ENCODE data around the gene TMEM94. TPM values are rescaled to one million over a fixed set of nuclear protein-coding genes. Genes with fewer than 3 reads are reported as not detected.

Gene TMEM94
- total RNA-seq, 1 donor from 2014 or later, result 197 TPM

DNA sequence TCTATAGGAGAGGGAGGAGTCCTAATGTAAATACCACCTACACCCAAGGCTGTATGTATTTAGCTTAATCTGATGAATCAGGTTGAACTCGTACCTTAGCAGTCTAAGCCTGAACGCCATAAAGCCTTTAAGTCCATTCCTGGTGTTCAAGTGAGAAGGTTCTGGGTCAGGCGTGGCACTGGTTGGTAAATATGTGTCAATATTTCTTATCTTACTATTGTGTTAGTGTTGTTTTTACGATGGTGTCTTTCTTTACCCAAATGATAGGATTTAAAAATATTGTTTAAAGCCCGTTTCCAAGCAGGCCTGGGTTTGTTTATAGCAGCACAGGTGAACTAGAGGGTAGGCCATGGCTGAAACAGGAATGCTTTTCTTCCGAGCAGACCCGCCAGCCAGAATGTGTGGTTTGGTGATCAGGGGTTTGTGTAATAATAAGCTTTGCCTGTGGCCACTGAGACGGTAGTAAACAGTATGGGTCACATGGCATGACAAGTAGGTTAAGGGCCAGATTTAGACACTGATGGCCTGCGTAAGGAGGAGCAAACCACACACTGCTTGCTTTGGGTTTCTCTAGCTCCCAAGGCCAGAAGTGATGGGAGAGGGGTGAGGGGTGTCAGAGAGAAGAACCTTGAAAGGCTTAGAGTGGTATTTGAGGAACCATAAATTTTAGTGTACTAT, 3.3 kb downstream of the TMEM94 start:
- Mint-ChIP-seq H3K36me3 (ENCODE audit: insufficient read depth) (peaks cover 4% of the 10 kb centered on the region), H3K9me3 (ENCODE audit: low read depth) (no peaks in the 10 kb centered on the region), H3K27me3 (no peaks in the 10 kb centered on the region), H3K4me1 (ENCODE audit: low read depth) (peaks cover 38% of the 10 kb centered on the region), H3K27ac (peak overlapping the region; percentile 89), H3K4me3 (ENCODE audit: low read depth) (peak overlapping the region; percentile 41)
- no peak for DNase-seq (ENCODE audit: low spot score, unreplicated experiment)
- TF ChIP-seq, protein P1, sequence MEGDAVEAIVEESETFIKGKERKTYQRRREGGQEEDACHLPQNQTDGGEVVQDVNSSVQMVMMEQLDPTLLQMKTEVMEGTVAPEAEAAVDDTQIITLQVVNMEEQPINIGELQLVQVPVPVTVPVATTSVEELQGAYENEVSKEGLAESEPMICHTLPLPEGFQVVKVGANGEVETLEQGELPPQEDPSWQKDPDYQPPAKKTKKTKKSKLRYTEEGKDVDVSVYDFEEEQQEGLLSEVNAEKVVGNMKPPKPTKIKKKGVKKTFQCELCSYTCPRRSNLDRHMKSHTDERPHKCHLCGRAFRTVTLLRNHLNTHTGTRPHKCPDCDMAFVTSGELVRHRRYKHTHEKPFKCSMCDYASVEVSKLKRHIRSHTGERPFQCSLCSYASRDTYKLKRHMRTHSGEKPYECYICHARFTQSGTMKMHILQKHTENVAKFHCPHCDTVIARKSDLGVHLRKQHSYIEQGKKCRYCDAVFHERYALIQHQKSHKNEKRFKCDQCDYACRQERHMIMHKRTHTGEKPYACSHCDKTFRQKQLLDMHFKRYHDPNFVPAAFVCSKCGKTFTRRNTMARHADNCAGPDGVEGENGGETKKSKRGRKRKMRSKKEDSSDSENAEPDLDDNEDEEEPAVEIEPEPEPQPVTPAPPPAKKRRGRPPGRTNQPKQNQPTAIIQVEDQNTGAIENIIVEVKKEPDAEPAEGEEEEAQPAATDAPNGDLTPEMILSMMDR (IDR thresholded peaks at IDR 0.05; ENCODE audit: unreplicated experiment), result no peak

DNA sequence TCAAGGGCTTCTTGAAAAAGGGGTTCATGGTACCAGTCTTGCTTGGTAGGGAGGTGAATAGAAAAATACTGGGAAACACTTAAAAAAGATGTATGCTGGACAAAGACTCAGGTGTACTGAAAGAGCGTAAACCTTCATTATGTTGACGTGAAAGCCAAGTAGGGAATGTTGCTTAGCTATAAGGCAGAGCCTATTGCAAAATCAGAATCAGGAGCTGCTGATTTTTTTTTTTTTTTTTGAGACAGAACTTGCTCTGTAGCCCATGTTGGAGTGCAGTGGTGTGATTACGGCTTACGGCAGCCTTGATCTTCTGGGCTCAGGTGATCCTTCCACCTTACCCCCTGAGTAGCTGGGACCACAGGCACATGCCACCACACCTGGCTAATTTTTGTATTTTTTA, 3.9 kb downstream of the TMEM94 start:
- Mint-ChIP-seq H3K4me3 (ENCODE audit: low read depth) (peak overlapping the region; percentile 41), H3K9me3 (ENCODE audit: low read depth) (no peaks in the 10 kb centered on the region), H3K27ac (peak overlapping the region; percentile 89), H3K4me1 (ENCODE audit: low read depth) (peaks cover 36% of the 10 kb centered on the region), H3K36me3 (ENCODE audit: insufficient read depth) (peaks cover 6% of the 10 kb centered on the region), H3K27me3 (no peaks in the 10 kb centered on the region)
- no peak for DNase-seq (ENCODE audit: low spot score, unreplicated experiment)
- TF ChIP-seq, protein P1 (IDR thresholded peaks at IDR 0.05; ENCODE audit: unreplicated experiment), result no peak

DNA sequence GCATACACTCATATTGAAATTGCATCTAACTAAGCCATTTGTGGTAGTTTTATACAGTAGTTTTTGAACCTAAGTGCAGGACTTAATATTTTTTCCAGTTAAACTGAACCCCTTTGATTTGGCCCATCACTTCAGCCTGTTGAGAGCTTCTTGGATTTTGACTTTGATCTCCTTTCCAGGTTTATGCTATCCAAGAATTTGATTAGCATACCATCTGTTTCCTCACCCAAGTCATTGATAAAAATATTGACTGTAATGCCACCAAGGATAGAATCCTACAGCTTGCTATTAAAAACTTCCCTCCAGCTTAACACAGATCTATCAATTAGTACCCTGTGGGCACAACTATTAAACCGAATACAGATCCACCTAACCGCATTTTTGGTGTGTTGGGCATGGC, 7.2 kb downstream of the TMEM94 start:
- Mint-ChIP-seq H3K36me3 (ENCODE audit: insufficient read depth) (peaks cover 11% of the 10 kb centered on the region), H3K27me3 (no peaks in the 10 kb centered on the region), H3K9me3 (ENCODE audit: low read depth) (no peaks in the 10 kb centered on the region), H3K27ac (peak overlapping the region; percentile 50), H3K4me1 (ENCODE audit: low read depth) (peaks cover 21% of the 10 kb centered on the region), H3K4me3 (ENCODE audit: low read depth) (no peak overlapping the region)
- TF ChIP-seq, protein P1 (IDR thresholded peaks at IDR 0.05; ENCODE audit: unreplicated experiment), result no peak
- DNase-seq (ENCODE audit: low spot score, unreplicated experiment), result no peak

DNA sequence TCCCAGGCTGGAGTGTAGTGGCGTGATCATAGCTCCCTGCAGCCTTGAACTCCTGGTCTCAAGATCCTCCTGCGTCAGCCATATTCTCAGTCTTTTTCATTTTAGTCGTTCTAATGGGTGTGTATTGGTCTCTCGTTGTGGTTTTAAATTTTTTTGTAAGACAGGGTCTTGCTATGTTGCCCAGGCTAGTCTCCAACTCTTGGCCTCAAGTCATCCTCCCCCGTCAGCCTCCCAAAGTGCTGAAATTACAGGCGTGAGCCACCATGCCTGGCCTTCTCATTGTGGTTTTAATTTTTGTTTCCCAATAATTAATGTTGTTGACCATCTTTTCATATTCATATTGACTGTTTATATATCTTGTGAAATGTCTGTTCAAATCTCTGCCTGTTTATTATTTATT, 8.6 kb downstream of the TMEM94 start:
- peaks cover 11% of the 10 kb centered on the region for H3K36me3 Mint-ChIP-seq (ENCODE audit: insufficient read depth)
- no peak overlapping the region for H3K27ac Mint-ChIP-seq
- no peak overlapping the region for H3K4me3 Mint-ChIP-seq (ENCODE audit: low read depth)
- TF ChIP-seq, protein P1 (IDR thresholded peaks at IDR 0.05; ENCODE audit: unreplicated experiment), result no peak
- H3K4me1 Mint-ChIP-seq (ENCODE audit: low read depth), result peaks cover 9% of the 10 kb centered on the region
- no peaks in the 10 kb centered on the region for H3K27me3 Mint-ChIP-seq
- no peaks in the 10 kb centered on the region for H3K9me3 Mint-ChIP-seq (ENCODE audit: low read depth)
- no peak for DNase-seq (ENCODE audit: low spot score, unreplicated experiment)

DNA sequence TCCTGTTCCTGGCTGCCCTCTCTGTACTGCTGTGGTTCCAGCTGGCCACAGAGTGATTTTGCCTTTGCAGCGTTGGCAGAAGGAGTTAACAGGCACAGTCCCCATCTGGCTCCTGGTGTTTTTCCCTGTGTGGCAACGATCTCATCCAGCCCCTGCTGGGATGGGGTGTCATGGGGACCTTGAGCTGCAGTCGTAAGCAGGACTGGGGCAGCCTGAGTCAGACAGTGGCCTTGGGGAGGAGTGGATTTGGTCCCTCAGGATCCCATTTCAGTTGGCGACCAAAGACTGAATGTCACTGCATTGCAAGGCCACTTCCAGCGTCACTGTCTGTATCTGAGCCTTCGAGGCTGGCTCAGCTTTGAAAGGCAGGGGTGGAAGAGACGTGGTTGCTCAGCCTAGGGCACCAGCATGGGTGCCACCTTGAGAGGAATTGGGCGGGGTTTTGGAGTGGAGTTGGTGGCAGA, 11.9 kb downstream of the TMEM94 start:
- Mint-ChIP-seq H3K27me3 (no peaks in the 10 kb centered on the region), H3K27ac (peak overlapping the region; percentile 56), H3K4me1 (ENCODE audit: low read depth) (peaks cover 1% of the 10 kb centered on the region), H3K4me3 (ENCODE audit: low read depth) (no peak overlapping the region), H3K9me3 (ENCODE audit: low read depth) (no peaks in the 10 kb centered on the region), H3K36me3 (ENCODE audit: insufficient read depth) (peaks cover 22% of the 10 kb centered on the region)
- TF ChIP-seq, protein P1 (IDR thresholded peaks at IDR 0.05; ENCODE audit: unreplicated experiment), result no peak
- no peak for DNase-seq (ENCODE audit: low spot score, unreplicated experiment)
